WERI-Rb-1 (cell line): Measurements from ENCODE around the gene RUNDC1.

Experiments
- DNase-seq: peaks from one replicate; pipeline ENCODE4 v3.0.0-alpha.2; 2020
- H3K27ac ChIP-seq: fragments of 250-450 bp; sonication (Bioruptor Pico); 2 replicates; pipeline ENCODE4 v1.5.1; 2020; ENCODE audit warnings: mild to moderate bottlenecking, moderate library complexity
- H3K27me3 ChIP-seq: fragments of 250-450 bp; sonication (Bioruptor Pico); 2 replicates; pipeline ENCODE4 v1.5.1; 2021; ENCODE audit warnings: mild to moderate bottlenecking, low read depth, moderate library complexity; ENCODE audit not compliant: insufficient read depth, severe bottlenecking
- H3K36me3 ChIP-seq: fragments of 250-450 bp; sonication (Bioruptor Pico); 2 replicates; pipeline ENCODE4 v1.5.1; 2020; ENCODE audit warnings: mild to moderate bottlenecking, moderate library complexity
- H3K4me3 ChIP-seq: 2 replicates; pipeline ENCODE4 v1.5.1; 2011; ENCODE audit warnings: low read depth, mild to moderate bottlenecking, control low read depth, low read length
- H3K9me3 ChIP-seq: fragments of 250-450 bp; sonication (Bioruptor Pico); 2 replicates; pipeline ENCODE4 v1.5.1; 2021; ENCODE audit warnings: mild to moderate bottlenecking, moderate library complexity; ENCODE audit not compliant: severe bottlenecking
- CTCF ChIP-seq: IDR thresholded peaks from 2 replicates; pipeline ENCODE4 v1.5.1; 2011; ENCODE audit warnings: low read depth, mild to moderate bottlenecking, control low read depth, inconsistent platforms, low read length

The RUNDC1 gene

GRCh38 chr17:43042025-43042628 lies 61.8 kb downstream of the RUNDC1 start:
- peaks cover 23% of the 10 kb centered on the region for H3K36me3 ChIP-seq
- peak overlapping the region; percentile 14 for H3K4me3 ChIP-seq
- H3K27ac ChIP-seq, result peak overlapping the region; percentile 79
- peak; percentile 89 for DNase-seq
- H3K9me3 ChIP-seq, result no peaks in the 10 kb centered on the region
- no peaks in the 10 kb centered on the region for H3K27me3 ChIP-seq
- TF ChIP-seq CTCF, result peak; percentile 13; the same call in 1 of the 2 replicates
